Tibial artery (tissue), 4 donors: Measurements from ENCODE around the gene MUC20.
A peak's percentile ranks its signal among the peaks of the same experiment; 100 is the strongest.
"Not testable (repeated sequence)": the region's sequence is repeated elsewhere in the genome, so short reads cannot be mapped to it uniquely, and the experiment has no call there.

ENCODE experiments used
- DNase-seq, 2 donors: peaks; one replicate each; pipeline ENCODE4 v3.0.0-alpha.2; 2019
- H3K27ac ChIP-seq, 2 donors: fragments of 200-600 bp; sonication (generic) in 1 of 2; 1 replicate in 1 of 2; 2 replicates in 1 of 2; pipeline ENCODE4 v1.5.1; 2018 to 2019; ENCODE audit warnings: mild to moderate bottlenecking in 1 of 2
- H3K27me3 ChIP-seq, 2 donors: fragments of 200-600 bp; sonication (generic) in 1 of 2; one replicate each; pipeline versions ENCODE4 v1.5.1 to v1.6.0; 2016 to 2019
- H3K36me3 ChIP-seq, 3 donors: fragments of 200-600 bp; sonication (generic) in 2 of 3; one replicate each; pipeline ENCODE4 v1.5.1; 2016 to 2019; ENCODE audit warnings: mild to moderate bottlenecking in 2 of 3
- H3K4me1 ChIP-seq, 4 donors: fragments of 200-600 bp; sonication (generic) in 2 of 4; 1 replicate in 3 of 4; 2 replicates in 1 of 4; pipeline ENCODE4 v1.5.1; 2016 to 2019
- H3K4me3 ChIP-seq, 2 donors: fragments of 200-600 bp; sonication (generic) in 1 of 2; 1 replicate in 1 of 2; 2 replicates in 1 of 2; pipeline ENCODE4 v1.5.1; 2018 to 2019; ENCODE audit warnings: mild to moderate bottlenecking in 2 of 2
- H3K9me3 ChIP-seq, 3 donors: fragments of 200-600 bp; sonication (generic) in 1 of 3; one replicate each; pipeline ENCODE4 v1.5.1; 2016 to 2019
- CTCF ChIP-seq, 2 experiments: fragments of 200-600 bp in 1 of 2; fragments of 450-650 bp in 1 of 2; IDR thresholded peaks; one replicate each; pipeline ENCODE4 v1.5.1; 2017 to 2019; ENCODE audit warnings: antibody characterized with exemption in 2 of 2, mild to moderate bottlenecking in 1 of 2, moderate library complexity in 1 of 2
- intact Hi-C: fragments of 100-400 bp; cut with DNase I; formaldehyde crosslinking; loops from one replicate; pipeline ENCODE4 v1.15.0; 2023; ENCODE audit warnings: low total_unique reads

Gene MUC20

DNA sequence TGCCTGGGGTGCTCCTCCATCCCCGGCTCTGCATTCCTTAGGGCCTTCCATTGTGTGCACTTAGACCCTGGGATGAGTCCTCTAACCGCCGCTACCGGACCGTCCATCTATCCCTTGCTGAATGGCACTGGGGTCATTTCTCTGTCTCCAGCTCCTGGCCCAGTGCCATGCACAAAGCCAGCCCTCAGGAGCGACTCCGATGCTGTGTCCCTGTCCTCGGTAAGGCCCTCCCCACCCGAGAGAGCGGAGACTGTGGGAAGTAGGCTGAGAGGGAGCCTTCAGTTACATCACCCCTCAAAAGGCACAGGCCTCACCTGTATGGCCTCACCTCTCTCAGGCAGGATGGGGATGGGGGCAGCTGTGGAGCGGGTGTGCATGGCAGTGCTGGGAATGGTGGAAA is 57.2 kb downstream of the MUC20 start:
- Histone ChIP-seq H3K4me3 (no peak overlapping the region), H3K27me3 (peaks cover 0 to 5% of the 10 kb centered on the region in 2 donors), H3K9me3 (no peaks in the 10 kb centered on the region), H3K36me3 (no peaks in the 10 kb centered on the region), H3K27ac (no peak overlapping the region), H3K4me1 (no peaks in the 10 kb centered on the region)
- intact Hi-C loops, result no loop called here
- no peak for DNase-seq
- TF ChIP-seq CTCF (IDR thresholded peaks at IDR 0.05), result no peak

DNA sequence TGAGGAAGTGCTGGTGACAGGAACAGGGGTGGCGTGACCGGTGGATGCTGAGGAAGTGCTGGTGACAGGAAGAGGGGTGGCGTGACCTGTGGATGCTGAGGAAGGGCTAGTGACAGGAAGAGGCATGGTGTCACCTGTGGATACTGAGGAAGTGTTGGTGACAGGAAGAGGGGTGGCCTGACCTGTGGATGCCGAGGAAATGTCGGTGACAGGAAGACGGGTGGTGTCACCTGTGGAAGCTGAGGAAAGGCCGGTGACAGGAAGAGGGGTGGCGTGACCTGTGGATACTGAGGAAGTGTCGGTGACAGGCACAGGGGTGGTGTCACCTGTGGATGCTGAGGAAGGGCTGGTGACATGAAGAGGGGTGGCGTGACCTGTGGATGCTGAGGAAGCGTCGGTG is 60.5 kb downstream of the MUC20 start:
- intact Hi-C loops, H3K36me3 ChIP-seq, H3K27ac ChIP-seq, H3K4me3 ChIP-seq, H3K9me3 ChIP-seq, H3K27me3 ChIP-seq, H3K4me1 ChIP-seq: not testable (repeated sequence)
- DNase-seq, result peak in 1 of 2 donors; percentile 5
